Epithelial cell of alveolus of lung (primary cell): ENCODE data around the gene WNT11. TPM values are rescaled to one million over a fixed set of nuclear protein-coding genes. Genes with fewer than 3 reads are reported as not detected.

ENCODE experiments used
- total RNA-seq: library from RNA; depleted of rRNA; stranded (reverse); fragments of >200 nt; gene quantifications from 2 replicates; pipeline ENCODE4 v1.2.1, GENCODE V29; 2015

WNT11 gene
- total RNA-seq, result 0.91 TPM in 1 of 2 replicates, not detected in the other

DNA sequence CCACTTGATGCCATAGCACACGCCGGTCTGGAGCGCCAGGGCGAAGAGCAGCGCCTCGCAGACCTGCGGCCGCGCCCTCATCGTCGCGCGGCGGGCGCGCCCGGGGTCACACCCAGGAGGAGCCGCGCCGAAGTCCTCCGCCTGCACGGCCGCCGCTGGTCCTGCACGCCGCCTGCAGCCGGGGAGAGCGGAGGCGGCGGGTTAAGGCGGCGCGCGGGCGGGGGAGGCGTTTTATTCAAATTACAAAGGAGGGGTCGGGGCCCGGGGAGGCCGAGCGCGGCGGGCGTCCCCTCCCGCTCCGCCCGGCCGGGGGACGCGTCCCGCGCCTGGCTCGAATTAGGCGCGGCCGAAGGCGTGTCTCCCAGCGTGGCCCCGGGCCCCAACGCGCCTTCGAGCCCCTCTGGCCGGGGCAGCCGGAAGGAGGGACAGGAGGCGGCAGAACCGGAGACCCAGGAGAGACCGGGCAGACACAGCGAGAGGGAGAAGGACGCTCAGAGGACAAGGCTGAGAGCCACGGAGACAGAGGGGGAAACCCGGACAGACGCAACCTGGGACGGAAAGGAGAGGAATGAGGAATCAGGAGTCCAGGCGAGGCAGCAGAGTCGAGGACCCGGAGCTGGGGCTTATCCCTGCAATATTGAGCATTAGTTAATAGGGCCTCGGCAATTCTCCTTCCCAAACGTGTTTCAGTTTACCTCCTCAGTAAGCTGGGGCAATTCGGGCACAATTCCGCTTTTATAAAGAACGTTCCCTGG lies at the start of gene WNT11:
Gene WNT11, minus strand, starts transcription at position 176 of the 755 bp plus-strand sequence. Its CDS starts 95 bp downstream, at position 81.

Other genes with a start within 250 kb of the WNT11 start
- 31.9 and 34.9 TPM in 2 replicates for gene THAP12, start 174.6 kb upstream of the WNT11 start, total RNA-seq
- gene GVQW3, start 174.8 kb upstream of the WNT11 start, total RNA-seq, result 0.65 and 1.7 TPM in 2 replicates
- gene EMSY, start 238.5 kb upstream of the WNT11 start, total RNA-seq, result 10.3 and 12.8 TPM in 2 replicates